GM12878 (cell line): Measurements from ENCODE around the gene RPS3. TPM values are rescaled to one million over a fixed set of nuclear protein-coding genes. Genes with fewer than 3 reads are reported as not detected.
A peak's percentile ranks its signal among the peaks of the same experiment; 100 is the strongest.

ENCODE experiments used
- ATAC-seq: fragments of 200-7000 bp; cut with Tn5 transposase; 3 replicates; pipeline ENCODE4 v1.9.1; 2020; ENCODE audit warnings: mild to moderate bottlenecking, moderate library complexity
- BruUV-seq: library from RNA; stranded (reverse); fragments of 400-500 nt; replicated peaks from 2 replicates; lab custom pipeline; 2021; lab: Mats Ljungman, UMichigan
- CTCF ChIA-PET: fragments of 300-600 bp; sonication (Branson Sonifier 250); formaldehyde crosslinking; extraction: SDS; loops from one replicate; lab custom pipeline; 2021; ENCODE audit warnings: inconsistent platforms; lab: Yijun Ruan, JAX
- POLR2A ChIA-PET: fragments of 350-600 bp; formaldehyde crosslinking; extraction: SDS; loops from one replicate; lab custom pipeline; 2021; ENCODE audit warnings: inconsistent platforms; lab: Charles Lee
- RAD21 ChIA-PET: fragments of 300-600 bp; sonication (Branson Sonifier 250); formaldehyde crosslinking; loops from one replicate; lab custom pipeline; 2023; ENCODE audit warnings: antibody characterized with exemption; ENCODE audit not compliant: unreplicated experiment; lab: Charles Lee
- SMC1A ChIA-PET: fragments of 300-600 bp; sonication (Branson Sonifier 250); formaldehyde crosslinking; loops from one replicate; lab custom pipeline; 2023; ENCODE audit not compliant: unreplicated experiment, uncharacterized antibody; lab: Charles Lee
- DNase-seq: peaks from one replicate; pipeline ENCODE4 v3.0.0-alpha.2; 2011; ENCODE audit warnings: low read depth, low spot score
- FAIRE-seq: peaks from 3 replicates; lab custom pipeline; 2011; peaks lifted over from hg19 to GRCh38; lab: Jason Lieb, UNC
- H2AFZ ChIP-seq: 2 replicates; pipeline ENCODE4 v1.6.0; 2011; ENCODE audit warnings: low read depth, low read length, control low read depth; ENCODE audit not compliant: control insufficient read depth
- H3K27ac ChIP-seq: 2 replicates; pipeline ENCODE4 v1.5.1; 2011; ENCODE audit warnings: control low read depth; ENCODE audit not compliant: control insufficient read depth, insufficient read depth
- H3K27me3 ChIP-seq, 2 experiments: replicated peaks in 1 of 2; 2 replicates each; pipeline versions ENCODE4 v1.6.0 to v1.6.1; 2011; ENCODE audit warnings: low read length in 1 of 2; ENCODE audit not compliant: control insufficient read depth in 2 of 2, insufficient read depth in 2 of 2
- H3K36me3 ChIP-seq, 2 experiments: 2 replicates each; pipeline ENCODE4 v1.5.1; 2011; ENCODE audit warnings: low read length in 1 of 2; ENCODE audit not compliant: control insufficient read depth in 2 of 2, insufficient read depth in 2 of 2
- H3K4me1 ChIP-seq: 2 replicates; pipeline ENCODE4 v1.6.1; 2011; ENCODE audit warnings: mild to moderate bottlenecking, low read length, moderate library complexity, mixed read lengths; ENCODE audit not compliant: control insufficient read depth, insufficient read depth
- H3K4me2 ChIP-seq: 2 replicates; pipeline ENCODE4 v1.6.0; 2011; ENCODE audit warnings: control low read depth; ENCODE audit not compliant: control insufficient read depth, insufficient read depth
- H3K4me3 ChIP-seq: fragments of 200-600 bp; sonication (generic); 2 replicates; pipeline ENCODE4 v1.5.1; 2016
- H3K79me2 ChIP-seq: 2 replicates; pipeline ENCODE4 v1.6.0; 2011; ENCODE audit warnings: low read length; ENCODE audit not compliant: control insufficient read depth, insufficient read depth
- H3K9ac ChIP-seq: 2 replicates; pipeline ENCODE4 v1.8.0; 2011; ENCODE audit warnings: low read length, control low read depth, mixed read lengths; ENCODE audit not compliant: control insufficient read depth, insufficient read depth
- H3K9me3 ChIP-seq: replicated peaks from 3 replicates; pipeline ENCODE4 v1.5.1; 2011; ENCODE audit warnings: mild to moderate bottlenecking, low read length; ENCODE audit not compliant: control insufficient read depth, insufficient read depth
- H4K20me1 ChIP-seq: 2 replicates; pipeline ENCODE4 v1.6.0; 2011; ENCODE audit not compliant: control insufficient read depth, insufficient read depth
- ASH2L ChIP-seq: fragments of 300-600, 200-600 bp; sonication (generic); IDR thresholded peaks from 2 replicates; pipeline ENCODE4 v1.6.1; 2017; ENCODE audit warnings: low read depth, mild to moderate bottlenecking, borderline replicate concordance
- BMI1 ChIP-seq: fragments of 450-650 bp; IDR thresholded peaks from 2 replicates; pipeline ENCODE4 v1.6.1; 2016; ENCODE audit warnings: mild to moderate bottlenecking, moderate library complexity, borderline replicate concordance
- CREB1 ChIP-seq: IDR thresholded peaks from 2 replicates; pipeline ENCODE4 v1.6.1; 2012; ENCODE audit warnings: low read depth, mild to moderate bottlenecking, inconsistent platforms
- CTCF ChIP-seq, 3 experiments: IDR thresholded peaks in 2 of 3; conservative IDR thresholded peaks in 1 of 3; 2 replicates each; pipeline ENCODE4 v1.5.1; 2011; ENCODE audit warnings: low read depth in 3 of 3, low read length in 3 of 3, mild to moderate bottlenecking in 3 of 3, control low read depth in 2 of 3, moderate library complexity in 2 of 3, inconsistent platforms in 1 of 3, mixed read lengths in 1 of 3; ENCODE audit not compliant: control insufficient read depth in 2 of 3, insufficient read depth in 1 of 3; ENCODE audit errors: extremely low read depth in 1 of 3
- DPF2 ChIP-seq: fragments of 450-650 bp; IDR thresholded peaks from 2 replicates; pipeline ENCODE4 v1.6.1; 2017; ENCODE audit warnings: mild to moderate bottlenecking
- E2F4 ChIP-seq: IDR thresholded peaks from 2 replicates; pipeline ENCODE4 v1.6.1; 2012; ENCODE audit warnings: low read depth, low read length, improper control_type of control experiment
- ELK1 ChIP-seq: IDR thresholded peaks from 2 replicates; pipeline ENCODE4 v1.6.1; 2012; ENCODE audit warnings: low read depth, low read length, improper control_type of control experiment
- EP300 ChIP-seq, 2 experiments: fragments of 150-350 bp in 1 of 2; IDR thresholded peaks; 2 replicates each; pipeline ENCODE4 v1.6.1; 2011 to 2012; ENCODE audit warnings: low read depth in 2 of 2, low read length in 2 of 2, borderline replicate concordance in 1 of 2, improper control_type of control experiment in 1 of 2, inconsistent platforms in 1 of 2; ENCODE audit not compliant: control insufficient read depth in 1 of 2
- JUNB ChIP-seq: IDR thresholded peaks from 2 replicates; pipeline ENCODE4 v1.6.1; 2016; ENCODE audit warnings: antibody characterized with exemption, mild to moderate bottlenecking
- RAD21 ChIP-seq: IDR thresholded peaks from 2 replicates; pipeline ENCODE4 v1.6.1; 2011; ENCODE audit warnings: mild to moderate bottlenecking, low read depth, low read length, moderate library complexity; ENCODE audit not compliant: insufficient read depth
- SMC3 ChIP-seq: IDR thresholded peaks from 2 replicates; pipeline ENCODE4 v1.6.1; 2011; ENCODE audit warnings: low read length, improper control_type of control experiment, borderline replicate concordance
- WGBS: methylation state at CpG from one replicate; pipeline ENCODE4 v1.1.6; 2016; ENCODE audit warnings: low lambda C conversion rate; ENCODE audit not compliant: insufficient replicate concordance, insufficient coverage; ENCODE audit errors: missing lambda C conversion rate; 5-methylcytosine and 5-hydroxymethylcytosine counted together
- in situ Hi-C: fragments of 300-500 bp; cut with MboI; formaldehyde crosslinking; loops from 9 replicates; pipeline ENCODE4 v1.14.3; 2018; ENCODE audit warnings: mixed read lengths
- intact Hi-C: fragments of 100-400 bp; cut with micrococcal nuclease; formaldehyde crosslinking; loops from one replicate; pipeline ENCODE4 v1.14.2; 2022; ENCODE audit not compliant: unreplicated experiment
- polyA plus RNA-seq, 11 experiments: library from polyadenylated mRNA; depleted of rRNA in 4 of 11; unstranded in 6 of 11; stranded (reverse) in 5 of 11; fragments of >200 nt; fragmentation: Nextera tagmentation in 4 of 11; fragmentation: Illumina TruSeq in 1 of 11; extraction: Ambion mirVana in 4 of 11; extraction: Trizol in 1 of 11; gene quantifications; 1 replicate in 1 of 11; 2 replicates in 10 of 11; pipeline versions ENCODE4 v1.2.1 to v1.2.3, GENCODE V29; 2011 to 2016; ENCODE audit warnings: inconsistent platforms in 2 of 11, missing spikeins in 2 of 11, low read depth in 1 of 11
- total RNA-seq, 4 experiments: library from RNA; depleted of rRNA in 3 of 4; stranded (reverse); fragments of >200 nt in 3 of 4; fragmentation: Illumina TruSeq in 1 of 4; extraction: Trizol in 1 of 4; gene quantifications; 2 replicates each; pipeline versions ENCODE4 v1.2.1 to v1.2.3, GENCODE V29; 2013 to 2021
- TF ChIP-seq, protein P1 (sequence below): IDR thresholded peaks from 2 replicates; pipeline ENCODE4 v1.6.1; 2011; ENCODE audit warnings: borderline replicate concordance, low read depth, mild to moderate bottlenecking, moderate library complexity, low read length; ENCODE audit not compliant: insufficient read depth, poor library complexity, severe bottlenecking

The RPS3 gene
- total and polyA plus RNA-seq, 10 of the 15 experiments (the other 5 are each of a cell fraction or from before 2014, with no cell fraction given), result 2,127 to 9,556 (median 4,327) TPM

DNA sequence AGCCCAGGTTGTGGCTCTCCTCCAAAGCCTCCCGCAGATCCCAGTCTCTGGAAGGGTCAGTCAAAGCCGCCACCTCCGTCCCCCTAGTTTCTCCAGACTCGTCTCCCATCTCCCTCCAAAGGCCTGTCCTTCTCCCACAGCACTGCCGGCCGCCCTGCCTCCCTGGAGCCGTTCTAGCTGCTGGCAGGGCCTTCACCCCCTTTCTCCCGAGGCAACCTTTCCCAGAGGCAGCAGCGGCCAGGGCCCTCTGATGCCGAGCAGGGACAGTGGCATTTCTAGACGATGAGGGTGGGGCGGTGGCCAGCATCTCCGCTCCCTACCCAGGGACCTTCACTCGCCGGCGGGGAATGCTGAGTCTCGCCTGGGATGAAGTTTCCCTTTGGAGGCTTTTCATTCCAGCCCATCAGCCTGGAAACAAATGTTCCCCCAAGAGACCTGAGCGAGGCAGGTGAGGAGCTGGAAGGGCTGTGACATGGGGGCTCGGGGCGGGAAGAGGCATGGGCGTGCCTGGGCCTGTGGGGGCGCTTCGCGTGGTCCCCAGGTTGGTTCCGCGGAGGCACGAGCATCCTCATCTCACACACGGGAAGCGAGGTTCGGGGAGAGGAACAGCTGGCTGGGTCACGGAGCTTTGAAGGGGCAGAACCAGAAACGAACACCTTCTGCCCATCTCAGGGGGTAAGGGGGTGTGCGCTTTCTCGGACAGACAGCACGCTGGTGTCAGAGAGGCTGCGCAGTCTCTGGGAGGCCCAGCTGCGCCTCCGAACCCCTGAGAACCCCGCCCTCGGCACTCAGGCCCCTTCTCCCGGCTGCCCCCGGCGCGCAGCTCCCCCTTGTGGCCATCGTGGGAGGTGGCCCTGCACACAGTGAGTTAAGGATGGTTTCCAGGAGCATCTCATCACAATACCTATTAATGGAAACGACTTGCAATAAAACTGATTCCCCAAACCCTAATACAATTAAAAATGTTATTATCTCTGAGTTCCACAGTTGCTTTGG, 51.8 kb downstream of the RPS3 start:
- intact Hi-C loops, result no loop called here
- RAD21 ChIA-PET, result interaction anchor here (1.0 to 1.5 kb wide), 2 partner anchors 74 to 77 kb away, joined by 3 read pairs; partner anchors contain the start of gene GDPD5
- Histone ChIP-seq H3K27ac (no peak overlapping the region), H3K9ac (no peak overlapping the region), H3K4me2 (no peak overlapping the region), H2AFZ (no peak overlapping the region), H3K4me3 (no peak overlapping the region), H3K79me2 (no peaks in the 10 kb centered on the region), H3K4me1 (no peaks in the 10 kb centered on the region), H3K27me3 (no peaks in the 10 kb centered on the region), H4K20me1 (no peaks in the 10 kb centered on the region), H3K9me3 (no peaks in the 10 kb centered on the region; the same call in 2 of the 3 replicates), H3K36me3 (no peaks in the 10 kb centered on the region)
- ATAC-seq, result peak; percentile 72
- no TSS peak for BruUV-seq
- in situ Hi-C loops, result no loop called here
- WGBS, result 67% methylated on average over 43 of the region's 46 CpGs
- TF ChIP-seq CTCF (IDR thresholded peaks at IDR 0.05 in 2 of 3, conservative IDR thresholded peaks at IDR 0.05 in 1 of 3; ENCODE audit: control insufficient read depth in 2 of 3, extremely low read depth in 1 of 3, insufficient read depth in 1 of 3, low read depth in 3 of 3, low read length in 3 of 3), result peak; percentile 35 to 59 (median 58)
- TF ChIP-seq ELK1, result no peak
- no peak for TF ChIP-seq EP300 (IDR thresholded peaks at IDR 0.05; ENCODE audit: borderline replicate concordance in 1 of 2, control insufficient read depth in 1 of 2, low read depth in 2 of 2, low read length in 2 of 2)
- no peak for TF ChIP-seq ASH2L
- no peak for TF ChIP-seq DPF2
- TF ChIP-seq BMI1, result no peak
- TF ChIP-seq JUNB, result no peak
- TF ChIP-seq CREB1, result no peak
- peak; percentile 34 for TF ChIP-seq SMC3
- 0 out of 2 replicates have a peak, but pooled peaks have one; percentile 16 for TF ChIP-seq RAD21
- TF ChIP-seq, protein P1, sequence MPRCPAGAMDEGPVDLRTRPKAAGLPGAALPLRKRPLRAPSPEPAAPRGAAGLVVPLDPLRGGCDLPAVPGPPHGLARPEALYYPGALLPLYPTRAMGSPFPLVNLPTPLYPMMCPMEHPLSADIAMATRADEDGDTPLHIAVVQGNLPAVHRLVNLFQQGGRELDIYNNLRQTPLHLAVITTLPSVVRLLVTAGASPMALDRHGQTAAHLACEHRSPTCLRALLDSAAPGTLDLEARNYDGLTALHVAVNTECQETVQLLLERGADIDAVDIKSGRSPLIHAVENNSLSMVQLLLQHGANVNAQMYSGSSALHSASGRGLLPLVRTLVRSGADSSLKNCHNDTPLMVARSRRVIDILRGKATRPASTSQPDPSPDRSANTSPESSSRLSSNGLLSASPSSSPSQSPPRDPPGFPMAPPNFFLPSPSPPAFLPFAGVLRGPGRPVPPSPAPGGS, result no peak
- TF ChIP-seq E2F4, result no peak
- no peak for DNase-seq
- CTCF ChIA-PET, result interaction anchor here (0.6 to 3.0 kb wide), 13 partner anchors 7 to 332 kb away, joined by 3 to 17 read pairs (median 5); partner anchors contain the start of gene GDPD5
- POLR2A ChIA-PET, result no interaction called here
- SMC1A ChIA-PET, result interaction anchor here (0.8 to 1.7 kb wide), 2 partner anchors 50 to 82 kb away, joined by 3 to 5 read pairs; no protein-coding TSS in a partner anchor
- FAIRE-seq, result no peak
